Ovary (tissue), 3 donors: ENCODE data around the gene AKT3.

Experiments
- CTCF ChIP-seq, 3 donors: fragments of 450-650 bp in 2 of 3; fragments of 200-600 bp in 1 of 3; IDR thresholded peaks; one replicate each; pipeline versions ENCODE4 v1.5.1 to v1.8.0; 2016 to 2022; ENCODE audit warnings: antibody characterized with exemption in 3 of 3, mild to moderate bottlenecking in 1 of 3
- EP300 ChIP-seq: sonication (generic); formaldehyde crosslinking; IDR thresholded peaks from one replicate; pipeline ENCODE4 v1.6.1; 2017; ENCODE audit warnings: antibody characterized with exemption
- POLR2A ChIP-seq: fragments of 450-650 bp; IDR thresholded peaks from one replicate; pipeline ENCODE4 v1.6.1; 2017; ENCODE audit warnings: antibody characterized with exemption, mild to moderate bottlenecking, moderate library complexity
- donor health status: DM: no; HTN: no; CAD: no.

GRCh38 chr1:243716906-243717305 is 133.1 kb downstream of the AKT3 start:
- no peak for TF ChIP-seq CTCF (IDR thresholded peaks at IDR 0.05)
- no peak for TF ChIP-seq POLR2A
- no peak for TF ChIP-seq EP300
